Mucosa of descending colon (tissue), 3 donors: ENCODE results near the gene TBC1D2. TPM values are rescaled to one million over a fixed set of nuclear protein-coding genes. Genes with fewer than 3 reads are reported as not detected.
A peak's percentile ranks its signal among the peaks of the same experiment; 100 is the strongest.

ENCODE experiments used
- ATAC-seq: fragments of 200-7000 bp; cut with Tn5 transposase; one replicate; pipeline ENCODE4 v1.9.1; 2020; ENCODE audit warnings: mild to moderate bottlenecking, moderate library complexity
- DNase-seq, 3 donors: peaks; one replicate each; pipeline ENCODE4 v3.0.0-alpha.2; 2020
- H3K36me3 ChIP-seq: fragments of 200-600 bp; one replicate; pipeline ENCODE4 v1.8.0; 2021; ENCODE audit warnings: low read depth, mild to moderate bottlenecking
- H3K4me1 ChIP-seq: fragments of 200-600 bp; one replicate; pipeline ENCODE4 v1.8.0; 2021; ENCODE audit warnings: low read depth, mild to moderate bottlenecking
- H3K4me3 ChIP-seq: fragments of 200-600 bp; one replicate; pipeline ENCODE4 v1.8.0; 2021; ENCODE audit warnings: mild to moderate bottlenecking
- H3K9me3 ChIP-seq: fragments of 200-600 bp; one replicate; pipeline ENCODE4 v1.8.0; 2021; ENCODE audit warnings: mild to moderate bottlenecking
- intact Hi-C, 2 donors: fragments of 100-400 bp; cut with DNase I in 1 of 2; cut with micrococcal nuclease in 1 of 2; formaldehyde crosslinking; loops; one replicate each; pipeline versions ENCODE4 v1.11.0 to v1.11.1; 2022; cut with DNase I, micrococcal nuclease
- total RNA-seq, 3 donors: library from RNA; stranded (reverse); fragmentation: NEBNext Ultra II Directional in 2 of 3; extraction: Animal tissue kit (Norgen Biotek cat#: 25700) in 2 of 3; gene quantifications; one replicate each; pipeline versions ENCODE4 v1.2.1 to v1.2.4, GENCODE V29; 2021 to 2023
- TF ChIP-seq, protein P1 (sequence below): fragments of 200-600 bp; IDR thresholded peaks from one replicate; pipeline ENCODE4 v1.8.0; 2022; ENCODE audit warnings: antibody characterized with exemption, mild to moderate bottlenecking
- donor health status: DM: no; HTN: no; CAD: no; lungs with moderate emphysema.
- donor health status: DM: no; HTN: no; CAD: no.
- donor health status: DM: no; HTN: yes; CAD: no.

Gene TBC1D2
- total RNA-seq, 3 donors from 2014 or later: 19.5 to 33.5 (median 26.9) TPM

DNA sequence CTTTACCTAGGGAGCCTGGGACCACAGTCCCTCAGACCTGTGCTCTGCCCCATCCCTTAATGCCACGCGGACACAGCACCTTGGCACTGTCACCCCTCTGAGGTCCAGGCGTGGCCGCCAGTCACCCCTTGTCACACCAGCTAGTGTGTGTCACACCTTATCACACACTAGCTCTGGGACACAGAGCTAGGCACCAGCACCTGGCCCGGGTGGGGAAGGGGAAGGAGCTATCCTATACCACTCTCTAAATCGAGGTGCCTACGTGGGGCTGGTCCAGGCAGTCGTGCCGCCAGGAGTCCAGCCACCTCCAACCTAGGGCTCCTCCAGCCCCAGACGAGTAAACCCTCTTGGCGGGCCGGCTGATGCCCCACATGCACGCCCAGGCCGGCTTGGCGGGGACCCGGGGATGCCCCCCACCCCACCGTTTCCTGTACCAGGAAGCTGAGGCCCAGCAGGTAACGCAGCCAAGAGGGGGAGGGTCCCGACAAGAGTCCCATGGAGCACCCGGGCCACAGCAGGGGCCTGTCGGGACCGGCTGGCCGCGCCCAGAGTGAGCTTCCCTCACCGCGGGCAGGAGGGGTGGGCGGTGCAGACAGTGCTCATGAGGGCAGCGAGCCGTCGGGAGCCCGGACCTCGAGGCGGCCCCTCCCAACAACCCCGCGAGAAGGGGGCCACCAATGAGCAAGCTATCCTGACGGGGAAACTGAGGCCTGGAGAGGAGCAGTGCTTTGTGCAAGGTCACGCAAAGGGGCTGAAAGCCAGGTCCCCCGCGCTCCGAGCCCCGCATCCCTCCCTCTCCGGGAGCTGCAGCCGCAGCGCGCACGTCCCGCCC lies 63.6 kb downstream of the TBC1D2 start:
- peak; percentile 61 to 80 (median 79) for DNase-seq
- ATAC-seq: peak; percentile 58

DNA sequence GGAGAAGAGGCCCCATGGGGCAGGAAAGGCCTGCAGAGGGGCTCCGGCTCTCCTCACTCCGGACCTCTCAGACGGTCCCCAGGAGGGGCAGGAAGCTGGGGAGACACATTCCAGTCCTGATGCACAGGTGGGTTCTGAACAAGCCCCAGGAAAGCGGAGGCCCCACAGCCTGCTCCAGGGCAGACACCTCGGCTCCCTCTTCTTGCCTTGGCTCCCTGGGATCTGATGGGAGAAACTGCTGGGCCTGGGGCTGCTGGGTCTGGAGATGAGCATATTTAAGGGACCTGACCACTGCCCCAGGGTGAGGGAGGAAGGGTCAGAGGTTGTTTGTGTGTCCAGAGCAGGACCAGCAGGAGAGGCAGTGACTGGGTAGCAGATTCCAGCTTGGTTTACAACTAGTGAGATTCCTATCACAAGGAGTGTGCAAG lies 64.3 kb downstream of the TBC1D2 start:
- ATAC-seq (no peak), DNase-seq (peak in 1 of 3 donors; percentile 19)
- Histone ChIP-seq H3K9me3 (no peaks in the 10 kb centered on the region), H3K4me1 (peaks cover 5% of the 10 kb centered on the region), H3K4me3 (no peak overlapping the region), H3K36me3 (no peaks in the 10 kb centered on the region)
- intact Hi-C loops: no loop called here
- TF ChIP-seq, protein P1, sequence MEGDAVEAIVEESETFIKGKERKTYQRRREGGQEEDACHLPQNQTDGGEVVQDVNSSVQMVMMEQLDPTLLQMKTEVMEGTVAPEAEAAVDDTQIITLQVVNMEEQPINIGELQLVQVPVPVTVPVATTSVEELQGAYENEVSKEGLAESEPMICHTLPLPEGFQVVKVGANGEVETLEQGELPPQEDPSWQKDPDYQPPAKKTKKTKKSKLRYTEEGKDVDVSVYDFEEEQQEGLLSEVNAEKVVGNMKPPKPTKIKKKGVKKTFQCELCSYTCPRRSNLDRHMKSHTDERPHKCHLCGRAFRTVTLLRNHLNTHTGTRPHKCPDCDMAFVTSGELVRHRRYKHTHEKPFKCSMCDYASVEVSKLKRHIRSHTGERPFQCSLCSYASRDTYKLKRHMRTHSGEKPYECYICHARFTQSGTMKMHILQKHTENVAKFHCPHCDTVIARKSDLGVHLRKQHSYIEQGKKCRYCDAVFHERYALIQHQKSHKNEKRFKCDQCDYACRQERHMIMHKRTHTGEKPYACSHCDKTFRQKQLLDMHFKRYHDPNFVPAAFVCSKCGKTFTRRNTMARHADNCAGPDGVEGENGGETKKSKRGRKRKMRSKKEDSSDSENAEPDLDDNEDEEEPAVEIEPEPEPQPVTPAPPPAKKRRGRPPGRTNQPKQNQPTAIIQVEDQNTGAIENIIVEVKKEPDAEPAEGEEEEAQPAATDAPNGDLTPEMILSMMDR: no peak

More for the DNA sequence above, 63.6 kb downstream of the TBC1D2 start:
- no peaks in the 10 kb centered on the region for H3K9me3 ChIP-seq
- no peaks in the 10 kb centered on the region for H3K36me3 ChIP-seq
- peaks cover 5% of the 10 kb centered on the region for H3K4me1 ChIP-seq
- H3K4me3 ChIP-seq: peak overlapping the region; percentile 48
- intact Hi-C loops: no loop called here
- TF ChIP-seq, protein P1: no peak

DNA sequence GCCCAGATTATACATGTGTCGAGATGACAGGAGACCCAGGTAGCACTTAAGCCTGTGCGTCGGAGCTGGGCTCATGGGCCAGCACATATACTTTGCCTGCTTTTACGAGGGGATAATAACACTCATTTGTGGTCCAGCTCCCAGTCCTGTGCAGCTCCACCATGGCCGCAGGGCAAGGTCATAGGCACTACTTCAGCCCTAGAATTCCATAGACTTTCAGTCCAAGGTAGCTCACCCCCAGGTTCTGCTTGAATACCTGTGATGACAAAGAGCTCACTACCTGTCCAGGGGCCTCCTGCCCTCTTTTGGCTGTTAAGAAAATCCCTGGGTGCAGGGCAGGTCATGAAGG lies 64.7 kb downstream of the TBC1D2 start:
- ATAC-seq: no peak
- Histone ChIP-seq H3K4me3 (no peak overlapping the region), H3K36me3 (no peaks in the 10 kb centered on the region), H3K4me1 (peaks cover 5% of the 10 kb centered on the region), H3K9me3 (no peaks in the 10 kb centered on the region)
- TF ChIP-seq, protein P1: no peak
- intact Hi-C loops: no loop called here
- DNase-seq: no peak

DNA sequence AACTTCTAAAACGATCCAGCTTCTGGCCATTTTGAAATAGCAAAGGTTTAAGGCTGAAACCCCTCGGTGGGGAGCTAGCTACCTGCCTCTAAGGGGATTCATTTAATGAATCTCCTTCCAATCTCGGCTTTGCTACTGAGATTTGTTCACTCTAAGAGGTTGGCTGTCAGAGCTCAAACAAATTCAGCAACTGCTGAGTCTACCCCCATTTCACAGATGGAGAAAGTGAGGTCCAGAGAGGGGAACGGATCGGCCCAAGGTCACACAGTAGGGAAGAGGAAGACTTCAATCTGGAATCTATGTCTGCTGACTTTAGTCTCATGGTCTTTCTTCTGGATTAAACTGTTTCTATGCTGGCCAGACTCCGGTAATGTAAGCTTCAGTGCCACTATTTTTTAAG lies 66.0 kb downstream of the TBC1D2 start:
- H3K4me3 ChIP-seq: no peak overlapping the region
- ATAC-seq (no peak), DNase-seq (no peak)
- no peaks in the 10 kb centered on the region for H3K9me3 ChIP-seq
- TF ChIP-seq, protein P1: no peak
- intact Hi-C loops: no loop called here
- no peaks in the 10 kb centered on the region for H3K36me3 ChIP-seq
- H3K4me1 ChIP-seq: peaks cover 5% of the 10 kb centered on the region

DNA sequence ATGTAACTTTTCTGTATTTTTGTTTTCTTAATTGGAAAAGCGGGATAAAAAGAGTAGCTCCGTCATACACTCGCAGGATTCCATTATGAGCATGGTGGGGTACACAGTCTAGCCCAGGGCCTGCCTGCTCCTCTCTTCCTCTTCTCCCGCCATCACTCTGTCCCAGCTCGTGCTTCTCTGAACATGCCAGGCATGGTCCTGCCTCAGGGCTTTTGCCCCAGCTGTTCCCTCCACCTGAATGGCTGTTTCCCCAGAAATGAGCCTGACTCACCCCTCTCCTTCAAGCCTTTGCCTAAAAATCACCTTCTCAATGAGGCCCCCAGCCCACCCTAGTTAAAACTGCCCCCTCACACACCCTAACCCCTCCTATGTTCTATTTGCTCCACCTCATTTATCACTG lies 67.5 kb downstream of the TBC1D2 start:
- TF ChIP-seq, protein P1: no peak
- H3K36me3 ChIP-seq: no peaks in the 10 kb centered on the region
- intact Hi-C loops: no loop called here
- H3K4me1 ChIP-seq: no peaks in the 10 kb centered on the region
- no peaks in the 10 kb centered on the region for H3K9me3 ChIP-seq
- no peak overlapping the region for H3K4me3 ChIP-seq
- ATAC-seq (no peak), DNase-seq (no peak)
